H1 (cell line): ENCODE measurements around the gene ARMS2.

Experiments used
- ASH2L ChIP-seq: fragments of 200-600, 300-600 bp; sonication (generic); IDR thresholded peaks from one replicate; pipeline ENCODE4 v1.7.1; 2017; ENCODE audit warnings: low read length
- CBX8 ChIP-seq: fragments of 300-800, 300-1000 bp; sonication (generic); IDR thresholded peaks from 2 replicates; pipeline ENCODE4 v1.7.1; 2016; ENCODE audit warnings: low read depth, low read length, borderline replicate concordance
- CTCF ChIP-seq, 3 experiments: IDR thresholded peaks; 1 replicate in 2 of 3; 2 replicates in 1 of 3; pipeline versions ENCODE4 v1.5.1 to v1.6.1; 2011; ENCODE audit warnings: low read length in 3 of 3, mild to moderate bottlenecking in 3 of 3, inconsistent platforms in 2 of 3, low read depth in 1 of 3, moderate library complexity in 1 of 3; ENCODE audit not compliant: insufficient read depth in 1 of 3; ENCODE audit errors: control extremely low read depth in 1 of 3
- POLR2A ChIP-seq, 2 experiments: IDR thresholded peaks; 1 replicate in 1 of 2; 2 replicates in 1 of 2; pipeline ENCODE4 v1.6.1; 2011; ENCODE audit warnings: low read depth in 2 of 2, low read length in 2 of 2, mild to moderate bottlenecking in 2 of 2; ENCODE audit errors: control extremely low read depth in 1 of 2
- SAP30 ChIP-seq: fragments of 300-600 bp; sonication (generic); IDR thresholded peaks from 2 replicates; pipeline ENCODE4 v1.7.1; 2012; ENCODE audit warnings: low read length, moderate library complexity, mild to moderate bottlenecking, inconsistent platforms; ENCODE audit not compliant: insufficient read depth, insufficient replicate concordance
- TCF12 ChIP-seq: IDR thresholded peaks from 2 replicates; pipeline ENCODE4 v1.6.1; 2011; ENCODE audit warnings: low read depth, mild to moderate bottlenecking, low read length

GRCh38 chr10:122468926-122469781 is 14.7 kb downstream of the ARMS2 start:
- TF ChIP-seq CTCF (IDR thresholded peaks at IDR 0.05; ENCODE audit: control extremely low read depth in 1 of 3, insufficient read depth in 1 of 3, low read depth in 1 of 3, low read length in 3 of 3) (no peak), POLR2A (IDR thresholded peaks at IDR 0.05; ENCODE audit: control extremely low read depth in 1 of 2, low read depth in 2 of 2, low read length in 2 of 2) (no peak), TCF12 (no peak), ASH2L (no peak), SAP30 (no peak), CBX8 (no peak)
